NCI-H2029 (cell line): ENCODE data around the gene FAM181B.

Experiments
- DNase-seq: peaks from one replicate; lab custom pipeline; 2025; lab: John Stamatoyannopoulos, UW

The FAM181B gene

GRCh38 chr11:82733444-82734119 is at the start of gene FAM181B:
FAM181B (minus strand) TSS chr11:82733864; CDS start chr11:82733729, 135 bp downstream.
- DNase-seq = no peak

GRCh38 chr11:82782825-82783374 is 49.2 kb upstream of the FAM181B start:
- DNase-seq = no peak

- DNase-seq = no peak
Observed at GRCh38 chr11:82778776-82779175, 45.1 kb upstream of the FAM181B start.

- DNase-seq = no peak
Observed at GRCh38 chr11:82776377-82776776, 42.7 kb upstream of the FAM181B start.

GRCh38 chr11:82775736-82776346 is 42.2 kb upstream of the FAM181B start:
- DNase-seq = peak; percentile 14

GRCh38 chr11:82775218-82775617 is 41.6 kb upstream of the FAM181B start:
- DNase-seq = no peak

- no peak for DNase-seq
Observed at GRCh38 chr11:82771781-82772180, 38.1 kb upstream of the FAM181B start.

- no peak for DNase-seq
Observed at GRCh38 chr11:82767123-82767522, 33.5 kb upstream of the FAM181B start.

- no peak for DNase-seq
Observed at GRCh38 chr11:82765466-82766034, 31.9 kb upstream of the FAM181B start.

GRCh38 chr11:82763167-82763566 is 29.5 kb upstream of the FAM181B start:
- DNase-seq = no peak

GRCh38 chr11:82759649-82760048 is 26.0 kb upstream of the FAM181B start:
- DNase-seq = no peak

- DNase-seq = no peak
Observed at GRCh38 chr11:82757660-82758357, 24.1 kb upstream of the FAM181B start.

GRCh38 chr11:82756765-82757639 is 23.3 kb upstream of the FAM181B start:
- no peak for DNase-seq

- no peak for DNase-seq
Observed at GRCh38 chr11:82754410-82754809, 20.7 kb upstream of the FAM181B start.

GRCh38 chr11:82753921-82754320 is 20.3 kb upstream of the FAM181B start:
- no peak for DNase-seq

- no peak for DNase-seq
Observed at GRCh38 chr11:82752801-82753200, 19.1 kb upstream of the FAM181B start.

GRCh38 chr11:82750643-82751139 is 17.0 kb upstream of the FAM181B start:
- DNase-seq = no peak

GRCh38 chr11:82747471-82747870 is 13.8 kb upstream of the FAM181B start:
- no peak for DNase-seq

- DNase-seq = no peak
Observed at GRCh38 chr11:82738091-82738490, 4.4 kb upstream of the FAM181B start.

GRCh38 chr11:82734120-82734479 is 436 bp upstream of the FAM181B start:
- DNase-seq = no peak

- no peak for DNase-seq
Observed at GRCh38 chr11:82732734-82733443, 775 bp downstream of the FAM181B start.
